HG03039 (cell line): ENCODE measurements around the gene TCHH.

Experiments used
- ATAC-seq: cut with Tn5 transposase; IDR thresholded peaks from one replicate; pipeline ENCODE4 v1.9.1; 2021; ENCODE audit warnings: mild to moderate bottlenecking, moderate library complexity; ENCODE audit not compliant: unreplicated experiment

Gene TCHH

GRCh38 chr1:152072311-152072710, 42.9 kb downstream of the TCHH start:
- no peak for ATAC-seq

GRCh38 chr1:152071123-152071522, 44.1 kb downstream of the TCHH start:
- ATAC-seq = no peak

GRCh38 chr1:152067929-152068328, 47.3 kb downstream of the TCHH start:
- ATAC-seq = no peak

GRCh38 chr1:152067150-152067549, 48.1 kb downstream of the TCHH start:
- no peak for ATAC-seq

- no peak for ATAC-seq
Observed at GRCh38 chr1:152061952-152062351, 53.3 kb downstream of the TCHH start.
